AG20443 (cell line): Measurements from ENCODE around the gene ABLIM2.

Experiments
- DNase-seq: peaks from one replicate; pipeline ENCODE4 v3.0.0; 2012; ENCODE audit warnings: low spot score, mixed read lengths

The ABLIM2 gene

DNA sequence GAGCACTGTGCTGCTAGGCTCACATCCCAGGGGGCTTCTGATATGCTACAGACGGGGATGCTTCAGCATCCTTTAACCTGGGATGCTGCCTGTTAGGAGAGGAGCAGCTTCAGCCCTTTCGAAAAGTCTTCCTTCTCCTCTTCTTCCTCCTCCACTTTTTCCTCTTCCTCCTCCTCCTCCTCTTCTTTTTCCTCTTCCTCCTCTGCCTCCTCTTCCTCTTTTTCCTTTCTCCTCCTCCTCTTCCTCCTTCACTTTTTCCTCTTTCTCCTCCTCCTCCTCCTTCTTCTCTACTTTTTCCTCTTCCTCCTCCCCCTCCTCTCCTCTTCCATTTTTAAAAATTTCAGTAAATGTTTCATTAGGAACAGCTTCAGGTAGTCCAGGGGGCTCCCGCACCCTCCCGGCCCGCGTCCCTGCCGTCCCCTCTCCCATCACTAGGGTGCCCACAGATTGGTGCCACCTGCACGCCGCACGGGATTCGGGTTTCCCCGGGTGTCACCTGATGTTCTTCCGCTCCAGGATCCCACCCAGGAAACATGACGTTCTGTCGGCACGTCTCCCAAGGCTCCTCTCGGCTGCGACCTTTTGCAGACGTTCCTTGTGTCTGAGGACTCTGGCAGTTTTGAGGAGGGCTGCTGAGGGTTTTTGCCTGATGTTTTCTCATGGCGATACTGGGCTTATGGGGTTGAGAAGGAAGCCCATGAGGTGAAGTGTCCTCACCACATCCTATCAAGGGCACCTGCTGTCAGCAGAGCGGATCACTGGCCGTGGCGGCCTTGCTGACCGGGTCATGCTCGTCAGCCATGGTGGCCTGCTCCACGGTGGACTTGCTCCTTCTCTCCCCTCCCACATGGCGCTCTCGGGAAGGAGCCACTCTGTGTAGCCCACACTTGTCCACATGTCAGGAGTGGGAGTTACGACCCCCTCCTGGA, 135.6 kb downstream of the ABLIM2 start:
- no peak for DNase-seq

DNA sequence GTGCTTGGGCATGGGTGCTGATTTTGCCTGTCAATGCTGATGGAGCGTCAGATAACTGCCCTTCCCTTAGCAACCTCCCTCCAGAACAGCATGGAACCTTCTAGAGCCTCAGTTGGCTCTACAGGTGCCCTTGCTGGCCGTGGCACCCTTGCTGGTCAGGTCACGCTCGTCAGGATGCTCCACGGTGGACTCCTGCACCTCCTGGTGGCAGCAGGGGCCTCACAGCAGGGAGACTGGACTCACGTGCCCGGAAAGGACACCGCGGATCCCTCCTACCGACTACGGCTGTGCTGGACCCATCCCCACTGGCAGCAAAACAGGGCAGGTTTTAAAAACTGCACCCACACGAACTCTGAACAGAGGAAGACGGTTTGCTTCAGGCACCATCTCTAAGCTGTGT, 136.8 kb downstream of the ABLIM2 start:
- DNase-seq = no peak

DNA sequence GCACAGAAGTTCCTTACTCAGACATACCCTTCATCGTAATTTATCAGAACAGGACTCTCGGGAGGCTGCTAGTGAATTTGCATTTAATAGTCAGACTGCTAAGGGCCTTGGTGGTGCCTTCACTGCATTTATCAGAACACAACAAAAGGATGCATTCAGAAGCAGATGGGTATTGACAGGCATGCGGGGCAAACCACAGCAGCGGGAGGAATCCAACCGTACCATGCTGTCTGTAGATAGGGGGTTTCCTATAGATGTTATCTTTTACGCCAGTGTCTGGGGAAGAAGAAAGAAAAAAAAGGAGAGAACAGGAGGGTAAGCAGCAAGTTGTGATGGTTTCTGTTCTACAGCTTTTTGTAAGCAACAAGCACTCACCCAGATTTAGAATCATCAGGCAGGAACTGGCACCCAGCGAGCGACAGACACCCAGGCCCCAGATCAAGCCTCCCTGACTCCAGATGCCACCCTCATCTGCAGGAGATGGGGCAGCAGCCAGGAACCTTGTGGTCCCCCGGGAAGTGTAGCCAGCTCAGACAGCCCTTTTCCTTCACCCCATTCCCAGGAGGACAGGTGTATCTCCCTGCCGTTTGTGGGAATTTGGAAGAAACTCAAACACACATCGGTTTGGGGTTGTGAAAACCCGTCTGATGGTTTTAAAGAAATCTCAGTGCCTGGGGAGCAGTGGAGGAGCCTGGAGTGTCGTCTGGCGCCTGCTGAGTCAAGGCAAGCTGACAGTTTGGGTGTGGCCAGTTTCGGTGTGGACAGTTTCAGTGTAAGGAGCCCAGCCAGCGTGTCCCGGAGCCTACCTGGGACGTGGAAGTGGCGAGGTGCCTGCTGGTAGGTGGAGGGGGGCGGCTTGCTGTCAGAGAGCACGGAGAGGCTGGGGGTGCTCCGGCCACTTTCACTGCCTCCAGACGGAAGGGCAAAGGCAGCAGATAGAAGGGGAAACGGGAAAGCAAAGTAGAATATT, 138.9 kb downstream of the ABLIM2 start:
- peak; percentile 66 for DNase-seq

DNA sequence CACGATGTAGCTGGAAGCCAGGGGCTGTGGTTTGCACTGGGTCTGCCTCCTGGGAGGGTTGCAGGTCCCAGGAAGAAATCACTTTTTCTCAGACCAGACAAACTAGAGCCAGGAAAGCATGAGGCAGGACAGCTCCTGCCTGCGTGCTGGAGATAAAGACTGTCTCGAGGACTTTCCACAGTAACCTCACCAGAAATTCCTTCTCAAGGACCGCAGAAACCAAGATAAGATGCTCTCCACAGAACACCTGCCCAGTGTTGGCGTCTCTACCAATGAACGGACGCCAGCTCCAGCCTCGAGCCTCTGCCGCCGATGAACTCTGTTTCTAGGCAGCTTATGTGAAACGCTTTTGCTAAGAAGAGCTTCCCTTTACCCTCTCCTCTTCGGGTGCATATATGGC, 142.1 kb downstream of the ABLIM2 start:
- DNase-seq = no peak

DNA sequence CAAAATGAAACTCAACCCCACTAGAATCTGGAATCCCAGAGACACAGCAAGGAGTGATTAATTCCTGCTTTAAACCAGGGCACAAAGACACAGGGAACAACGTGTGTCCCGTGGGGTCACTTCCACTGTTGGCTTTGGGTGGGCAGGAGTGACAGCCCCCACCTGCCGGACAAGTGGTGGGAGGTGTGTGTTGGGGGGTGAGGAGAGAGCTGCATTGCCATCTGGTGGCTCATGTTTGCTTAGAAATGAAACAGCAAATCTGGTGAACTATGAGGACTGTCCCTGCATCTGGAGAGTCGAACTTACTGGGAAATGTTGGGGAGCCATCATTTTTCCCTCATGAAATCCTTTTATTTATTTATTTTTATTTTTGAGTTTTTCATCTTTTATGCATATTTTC, 143.1 kb downstream of the ABLIM2 start:
- DNase-seq = peak; percentile 68

DNA sequence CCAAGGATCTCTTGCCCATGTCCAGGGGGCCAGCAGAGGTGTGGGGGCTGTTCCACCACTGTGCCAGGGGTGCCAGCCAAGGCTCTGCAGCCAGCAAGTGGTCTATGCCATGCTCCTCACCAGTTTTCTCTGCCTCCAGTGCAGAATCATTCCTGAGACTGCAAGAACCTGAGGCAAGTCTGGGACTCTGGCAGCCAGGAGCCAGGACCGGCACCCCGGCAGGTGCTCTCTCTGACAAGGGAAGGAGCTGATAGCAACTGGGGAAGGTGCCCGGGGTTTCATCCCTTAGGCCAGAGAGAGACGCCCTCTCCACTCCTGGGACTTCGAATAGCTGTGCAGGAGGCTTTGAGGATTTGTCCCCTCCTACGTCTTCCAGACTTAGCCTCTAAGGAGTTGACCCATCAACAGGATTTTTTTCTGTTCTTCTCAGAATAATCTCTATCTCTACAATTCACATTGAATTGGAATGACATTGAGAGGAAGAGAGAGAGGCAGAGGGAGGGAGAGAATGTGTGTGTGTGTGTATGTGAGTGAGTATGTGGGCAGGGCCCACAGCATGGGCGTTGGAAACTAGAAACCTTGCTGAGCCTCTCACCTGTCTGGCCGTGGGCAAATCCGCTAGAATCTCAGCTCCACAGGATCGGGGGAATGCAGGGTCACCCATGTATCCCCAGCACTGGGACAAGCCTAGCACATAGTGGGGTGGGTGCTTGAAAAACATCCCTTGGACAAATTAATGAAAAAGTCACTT, 144.5 kb downstream of the ABLIM2 start:
- DNase-seq = no peak

DNA sequence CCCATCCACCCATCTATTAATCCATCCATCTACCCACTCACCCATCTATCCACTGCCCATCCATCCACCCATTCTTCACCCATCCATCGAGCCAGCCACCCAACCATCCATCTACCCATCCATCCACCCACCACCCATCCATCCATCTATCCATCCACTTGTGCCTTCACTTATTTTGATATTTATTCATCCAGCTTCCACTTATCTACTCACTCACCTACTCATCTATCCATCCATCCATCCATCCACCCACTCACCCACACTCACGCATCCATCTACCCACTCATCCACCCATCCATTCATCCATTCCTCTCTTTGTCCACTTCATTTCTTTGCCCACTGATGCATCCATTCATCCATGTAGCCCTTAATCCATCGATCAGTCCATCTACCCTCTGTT, 146.1 kb downstream of the ABLIM2 start:
- DNase-seq = no peak

DNA sequence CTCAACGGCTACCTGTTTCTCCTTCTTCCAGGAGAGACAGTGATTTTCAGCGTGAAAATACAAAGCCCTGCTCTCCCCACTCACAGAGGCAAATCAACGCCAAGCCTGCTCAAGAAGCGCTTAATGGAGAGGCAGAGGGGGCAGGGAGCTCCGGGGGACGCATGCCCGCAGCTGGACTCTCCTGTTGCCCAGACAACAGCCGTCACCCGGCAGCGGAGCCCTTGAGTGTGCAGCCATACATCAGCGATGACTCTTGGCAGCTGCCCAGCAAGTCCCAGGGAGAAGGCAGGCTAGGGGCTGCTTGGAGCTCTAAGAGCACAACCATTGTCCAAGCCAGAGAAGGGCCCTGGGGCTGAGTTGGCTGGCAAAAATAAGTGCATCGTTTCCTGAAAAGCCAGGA, 148.0 kb downstream of the ABLIM2 start:
- DNase-seq = no peak

DNA sequence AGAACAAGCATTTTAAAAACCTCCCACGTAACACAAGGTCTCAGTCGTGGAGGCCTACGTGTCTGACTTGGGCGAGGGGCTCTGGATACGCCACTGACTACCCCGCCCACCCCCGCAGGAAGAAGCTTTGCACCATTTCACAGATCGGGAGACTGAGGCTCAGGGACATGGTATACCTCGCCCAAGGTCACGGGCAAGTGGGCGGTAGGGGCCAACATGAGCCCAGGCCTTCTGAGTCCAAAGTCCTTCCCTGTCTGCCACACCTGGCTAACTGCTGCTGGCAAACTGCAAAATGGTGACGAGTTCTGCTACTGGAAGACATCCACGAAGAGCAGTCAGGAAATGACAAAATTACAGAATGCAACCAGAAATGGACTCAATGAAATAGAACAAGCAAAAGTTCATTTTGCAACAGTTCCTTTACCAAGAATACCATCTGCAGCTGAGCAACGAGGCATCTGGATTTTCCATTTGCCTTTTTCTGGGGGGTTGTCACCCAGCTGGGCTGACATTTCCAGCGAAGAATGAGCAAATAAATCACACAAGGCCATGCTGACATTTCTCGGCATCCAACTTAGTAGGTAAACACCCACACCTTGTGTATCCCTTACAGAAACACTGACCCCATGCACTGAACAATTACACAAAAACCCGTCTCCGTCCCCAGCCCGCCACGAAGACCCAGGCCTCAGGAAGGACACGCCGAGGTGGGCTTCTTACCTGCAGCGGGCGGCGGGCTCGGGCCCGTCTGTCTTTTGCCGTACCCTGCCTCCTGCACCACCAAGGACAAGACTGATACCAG, 148.7 kb downstream of the ABLIM2 start:
- no peak for DNase-seq

DNA sequence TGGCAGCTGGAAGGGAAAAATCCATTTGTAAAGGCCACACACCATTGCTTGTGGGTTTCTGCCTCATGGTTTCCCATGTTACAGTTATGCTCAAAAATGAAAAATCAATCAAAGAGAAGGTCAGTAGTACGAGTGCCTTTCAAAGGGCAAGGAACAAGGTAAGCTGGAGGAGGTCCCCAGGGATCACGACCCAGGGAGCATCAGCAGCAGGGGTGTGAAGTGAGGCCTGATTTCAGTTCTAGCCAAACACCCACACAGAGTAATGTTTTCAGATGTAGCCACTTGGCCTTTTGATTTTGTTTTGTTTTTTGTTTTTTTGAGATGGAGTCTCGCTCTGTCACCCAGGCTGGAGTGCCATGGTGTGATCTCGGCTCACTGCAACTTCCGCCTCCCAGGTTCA, 149.5 kb downstream of the ABLIM2 start:
- no peak for DNase-seq

DNA sequence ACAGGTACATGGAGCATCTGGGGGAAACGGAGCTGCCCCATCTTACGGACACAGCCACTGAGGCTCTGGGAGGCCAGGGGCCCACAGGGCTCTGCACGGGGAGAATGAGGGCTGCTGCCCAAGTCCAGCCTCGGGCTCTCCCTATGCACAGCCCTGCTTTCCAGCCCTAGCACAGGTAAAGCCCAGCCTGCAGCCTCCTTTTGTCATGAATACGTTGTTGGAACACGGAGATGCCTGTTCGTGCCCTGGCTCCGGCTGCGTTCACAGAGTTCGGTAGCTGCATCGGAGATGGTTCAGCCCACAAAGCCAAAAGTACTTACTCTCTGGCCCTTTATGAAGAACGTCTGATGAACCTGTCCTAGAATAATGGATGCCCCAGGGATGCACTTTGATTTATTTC, 150.2 kb downstream of the ABLIM2 start:
- no peak for DNase-seq

DNA sequence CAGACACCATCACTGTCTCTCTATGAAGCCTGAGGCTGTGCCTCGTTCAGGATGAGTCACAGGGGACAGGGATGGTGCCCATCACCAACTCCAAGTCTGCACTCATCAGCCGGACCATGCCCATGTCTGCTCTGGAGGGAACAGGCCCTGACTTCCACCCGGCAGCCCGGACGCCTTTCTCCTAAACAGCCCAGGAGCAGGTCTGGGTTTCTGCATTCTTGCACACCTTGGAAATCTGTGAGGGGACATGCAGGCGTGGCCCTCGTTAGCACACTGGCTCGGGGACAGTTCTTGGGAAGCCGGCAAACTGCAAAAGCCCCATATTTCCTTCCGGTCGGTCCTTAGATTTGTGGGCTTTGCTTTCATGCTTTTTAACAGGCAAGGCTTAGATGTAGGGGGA, 151.0 kb downstream of the ABLIM2 start:
- no peak for DNase-seq

DNA sequence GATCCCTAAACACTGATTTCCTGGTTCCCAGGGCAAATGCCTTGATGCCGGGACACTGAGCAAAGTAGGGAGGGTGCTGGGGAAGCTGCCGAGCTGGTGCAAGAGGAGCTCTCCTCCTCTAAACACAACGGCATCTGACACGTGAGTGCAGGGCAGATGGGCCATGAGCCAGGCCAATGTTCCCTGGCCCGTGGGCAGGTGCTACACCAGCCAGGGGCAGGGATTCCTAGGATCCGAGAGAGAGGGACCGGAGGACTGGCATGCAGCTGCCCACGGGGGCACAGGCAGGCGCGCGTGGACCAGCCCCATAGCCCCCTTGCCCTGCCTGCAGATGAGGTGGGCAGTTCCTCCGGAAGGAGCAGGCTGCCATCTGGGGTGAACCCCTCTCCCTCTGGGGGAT, 152.1 kb downstream of the ABLIM2 start:
- DNase-seq = no peak

DNA sequence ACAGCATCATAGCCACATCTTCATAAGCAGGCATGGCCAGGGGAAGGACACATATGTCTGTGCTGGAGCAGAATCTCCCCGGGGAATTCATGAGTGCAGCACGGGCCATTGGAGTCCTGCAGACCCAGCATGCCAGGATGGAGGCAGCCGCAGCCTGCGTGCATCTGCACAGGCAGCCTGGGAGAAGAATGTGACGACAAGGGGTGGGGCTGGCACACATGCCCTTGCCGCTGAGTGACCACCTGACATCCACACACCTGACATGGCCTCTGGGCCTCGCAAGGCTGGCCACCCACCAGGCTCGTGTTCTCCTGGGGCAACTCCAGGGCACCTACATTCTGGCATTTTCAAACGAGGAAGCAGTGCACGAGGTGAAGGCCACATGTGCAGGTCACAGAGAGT, 152.8 kb downstream of the ABLIM2 start:
- DNase-seq = no peak

DNA sequence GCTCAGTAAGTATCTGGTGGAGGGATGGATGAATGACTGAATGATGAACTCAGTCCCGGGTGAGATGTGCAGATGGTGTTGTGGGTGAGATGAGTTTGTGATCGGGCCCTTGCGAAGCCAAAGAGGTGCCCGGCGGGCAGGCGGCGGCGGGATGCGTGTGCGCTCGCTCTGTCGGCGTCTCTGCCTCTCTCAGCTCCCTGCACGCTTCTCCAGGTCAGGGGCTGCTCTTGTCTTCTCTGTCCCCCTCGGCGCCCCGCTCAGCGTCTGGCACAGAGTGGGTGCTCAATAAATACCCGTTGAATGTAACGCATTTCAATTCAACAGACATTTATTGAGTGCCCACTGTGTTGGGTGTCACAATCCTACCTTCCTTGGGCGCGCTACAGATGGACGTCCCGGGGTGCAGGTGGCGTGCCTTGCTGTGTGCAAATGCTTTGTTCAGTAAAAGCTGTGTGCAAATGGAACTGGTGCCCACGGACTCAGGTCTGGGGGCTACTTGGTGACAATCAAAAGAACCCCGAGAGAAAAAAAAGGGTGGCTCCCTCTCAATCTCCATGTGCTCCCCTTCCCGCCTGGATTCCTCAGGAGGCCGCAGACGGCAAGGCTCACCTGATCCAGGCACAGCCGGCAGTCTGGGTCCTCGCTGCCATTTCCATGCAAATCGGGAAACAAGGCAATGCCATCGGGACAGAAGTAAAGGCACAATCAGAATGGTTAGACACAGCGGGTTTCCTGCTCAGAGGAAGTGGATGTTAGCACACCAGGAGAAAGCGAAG, 153.4 kb downstream of the ABLIM2 start:
- no peak for DNase-seq

DNA sequence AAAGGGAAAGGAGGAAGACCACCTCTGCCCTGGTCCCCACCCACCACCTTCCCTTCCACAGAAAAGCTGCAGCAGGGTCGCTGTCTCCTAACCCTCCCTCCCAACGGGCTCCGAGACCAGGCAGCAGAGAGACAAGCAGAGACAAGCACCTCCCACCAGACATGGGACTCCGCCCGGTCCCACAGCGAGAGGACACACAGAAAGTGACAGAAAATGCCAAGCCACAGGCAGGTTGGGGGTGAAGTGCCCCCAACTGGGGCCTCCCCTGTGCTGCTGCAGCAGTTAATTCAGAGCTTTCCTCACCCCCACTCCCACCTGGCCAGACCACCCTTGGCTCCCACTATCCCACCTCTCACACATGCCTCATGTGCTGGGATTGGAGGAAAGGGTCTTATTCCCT, 154.5 kb downstream of the ABLIM2 start:
- DNase-seq = no peak

DNA sequence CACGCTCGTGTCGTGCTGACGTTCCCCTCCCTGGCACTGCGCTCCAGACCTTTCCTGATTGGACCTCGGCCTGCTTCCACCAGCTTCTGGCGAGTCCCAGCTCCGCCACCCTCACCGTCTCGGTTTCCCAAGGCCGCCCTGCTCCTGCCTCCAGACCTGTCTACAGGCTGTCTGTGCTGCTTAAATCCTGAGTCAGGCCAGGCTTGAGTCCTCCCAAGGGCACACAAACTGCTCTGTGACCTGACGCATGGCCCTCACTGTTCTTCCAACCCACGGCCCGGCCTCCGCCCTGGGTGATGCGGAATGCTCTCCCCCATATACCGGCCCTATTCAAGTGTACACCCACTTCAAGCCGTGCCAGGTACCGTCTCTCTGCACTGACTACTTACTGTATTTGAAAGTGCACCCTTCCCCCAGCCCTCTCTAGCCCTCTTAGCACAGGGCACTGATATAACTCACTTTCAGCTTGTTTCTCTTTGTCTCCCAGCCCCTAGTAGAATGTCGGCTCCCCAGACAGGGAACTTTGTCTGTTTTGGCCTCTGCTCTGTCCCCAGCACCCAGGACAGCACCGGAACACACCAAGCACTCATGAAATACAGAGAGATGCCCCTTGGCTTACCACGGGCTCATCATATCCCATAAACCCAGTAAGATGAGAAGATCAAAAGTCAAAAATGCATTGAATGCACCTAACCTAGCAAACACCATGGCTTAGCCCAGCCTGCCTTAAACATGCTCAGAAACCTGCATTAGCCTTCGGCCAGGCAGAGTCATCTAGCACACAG, 155.9 kb downstream of the ABLIM2 start:
- no peak for DNase-seq

DNA sequence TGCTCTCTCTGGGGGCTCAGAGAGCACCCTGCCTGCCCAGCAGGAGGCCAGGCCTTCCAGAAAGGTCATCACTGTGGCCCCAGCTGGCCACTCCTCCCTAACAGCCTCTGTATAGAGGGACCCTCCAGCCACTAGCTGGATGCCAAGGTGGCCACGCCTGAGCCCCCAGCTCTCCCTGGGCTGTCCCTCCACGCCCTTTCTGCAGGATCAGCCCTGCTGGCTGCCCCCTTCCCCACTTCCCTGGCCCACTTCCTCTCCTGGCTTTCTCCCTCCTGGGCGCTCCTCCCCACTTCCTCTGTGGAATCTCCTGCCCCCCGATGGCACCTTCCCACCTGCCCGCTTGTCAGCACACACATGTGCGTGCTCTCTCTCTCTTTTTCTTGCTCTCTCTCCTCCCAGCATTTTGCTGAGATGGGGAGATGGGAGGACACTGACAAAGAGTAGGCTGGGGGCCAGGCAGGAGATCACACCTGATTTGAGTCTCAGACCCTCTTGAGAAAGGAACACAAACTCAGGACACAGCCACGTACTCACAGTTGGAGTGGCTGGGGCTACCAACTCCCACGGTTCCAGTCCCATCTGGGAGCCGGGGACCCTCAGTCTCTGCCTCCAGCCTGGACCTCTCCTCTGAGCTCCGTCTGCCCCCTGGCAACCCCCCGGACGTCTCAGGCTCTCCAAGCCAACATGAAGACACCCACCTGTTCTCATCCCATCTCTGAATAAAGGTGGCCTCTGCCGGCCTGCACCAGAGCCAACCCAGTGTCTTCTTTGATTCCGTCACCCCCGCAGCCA, 156.9 kb downstream of the ABLIM2 start:
- DNase-seq = no peak
